HG02642 (cell line): ENCODE data around the gene KRT33A.
"Not testable (repeated sequence)": the region's sequence is repeated elsewhere in the genome, so short reads cannot be mapped to it uniquely, and the experiment has no call there.

Experiments
- ATAC-seq: cut with Tn5 transposase; IDR thresholded peaks from one replicate; pipeline ENCODE4 v1.9.1; 2021; ENCODE audit warnings: mild to moderate bottlenecking; ENCODE audit not compliant: unreplicated experiment, poor library complexity

The KRT33A gene

DNA sequence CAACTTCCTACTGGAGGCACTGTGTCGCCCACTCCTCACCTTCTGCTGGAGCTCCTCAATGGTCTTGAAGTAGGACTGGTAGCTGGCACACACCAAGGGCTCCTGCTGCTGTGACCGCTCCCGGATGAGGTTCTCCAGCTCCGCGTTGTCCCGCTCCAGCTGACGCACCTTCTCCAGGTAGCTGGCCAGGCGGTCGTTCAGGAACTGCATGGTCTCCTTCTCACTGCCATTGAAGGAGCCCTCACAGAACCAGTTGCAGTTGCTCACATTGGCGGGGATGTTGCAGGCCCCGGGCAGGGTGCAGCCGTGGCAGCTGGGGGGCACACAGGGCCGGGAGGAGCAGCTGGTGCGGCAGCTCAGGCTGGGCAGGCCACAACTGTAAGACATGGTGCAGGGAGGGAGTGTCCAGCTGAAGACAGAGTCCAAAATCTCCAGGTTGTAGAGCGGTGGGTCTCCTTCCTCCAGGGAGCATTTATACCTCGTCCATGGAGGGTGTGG, at the start of gene KRT33A:
Gene KRT33A (minus strand): TSS at position 448 of the 498 bp plus-strand sequence. CDS start 61 bp downstream, at position 387.
- ATAC-seq: not testable (repeated sequence)

DNA sequence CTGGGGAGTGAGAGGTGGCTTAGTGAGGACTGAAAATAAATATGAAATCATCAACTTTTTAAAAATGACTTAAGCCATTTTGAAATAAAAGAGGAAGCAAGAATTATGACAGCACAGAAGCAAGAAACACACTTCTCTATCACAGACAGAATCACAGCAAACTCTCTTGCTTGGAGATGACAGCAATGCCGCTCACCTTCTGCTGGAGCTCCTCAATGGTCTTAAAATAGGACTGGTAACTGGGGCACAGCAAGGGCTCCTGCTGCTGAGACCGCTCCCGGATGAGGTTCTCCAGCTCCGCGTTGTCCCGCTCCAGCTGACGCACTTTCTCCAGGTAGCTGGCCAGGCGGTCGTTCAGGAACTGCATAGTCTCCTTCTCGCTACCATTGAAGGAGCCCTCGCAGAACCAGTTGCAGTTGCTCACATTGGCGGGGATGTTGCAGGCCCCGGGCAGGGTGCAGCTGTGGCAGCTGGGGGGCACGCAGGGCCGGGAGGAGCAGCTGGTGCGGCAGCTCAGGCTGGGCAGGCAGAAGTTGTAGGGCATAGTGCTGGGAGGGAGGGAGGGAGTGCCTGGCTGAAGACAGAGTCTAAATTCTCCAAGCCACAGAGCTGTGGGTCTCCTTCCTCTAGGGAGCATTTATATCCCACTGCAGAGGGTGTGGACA, 46.5 kb upstream of the KRT33A start, which contains the start of gene KRT31:
Gene KRT31 (minus strand): TSS at position 613 of the 665 bp plus-strand sequence. CDS start 69 bp downstream, at position 544.
- ATAC-seq: no peak

GRCh38 chr17:41396340-41396739, 45.7 kb upstream of the KRT33A start:
- no peak for ATAC-seq

DNA sequence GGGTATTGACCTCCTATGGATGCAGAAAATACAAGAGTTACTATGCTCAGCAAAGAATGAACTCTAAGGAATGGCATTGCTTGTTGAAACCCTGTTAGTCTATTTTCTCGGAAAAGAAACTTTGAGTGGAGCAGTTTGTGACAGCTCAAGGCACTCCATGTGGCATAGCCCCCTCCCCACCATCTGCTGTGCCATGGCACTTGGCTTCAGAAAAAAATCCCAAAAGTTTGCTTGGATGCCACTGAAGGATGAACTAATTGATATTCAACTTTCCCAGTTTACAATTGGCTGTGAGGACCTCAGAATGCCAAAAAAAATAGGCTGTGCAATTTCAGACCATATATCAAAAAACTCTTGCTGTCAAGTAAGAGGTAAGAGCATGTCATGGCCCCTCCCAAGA, 45.0 kb upstream of the KRT33A start:
- ATAC-seq: no peak

- ATAC-seq: not testable (repeated sequence)
Measured at GRCh38 chr17:41395044-41395443, 44.4 kb upstream of the KRT33A start.

DNA sequence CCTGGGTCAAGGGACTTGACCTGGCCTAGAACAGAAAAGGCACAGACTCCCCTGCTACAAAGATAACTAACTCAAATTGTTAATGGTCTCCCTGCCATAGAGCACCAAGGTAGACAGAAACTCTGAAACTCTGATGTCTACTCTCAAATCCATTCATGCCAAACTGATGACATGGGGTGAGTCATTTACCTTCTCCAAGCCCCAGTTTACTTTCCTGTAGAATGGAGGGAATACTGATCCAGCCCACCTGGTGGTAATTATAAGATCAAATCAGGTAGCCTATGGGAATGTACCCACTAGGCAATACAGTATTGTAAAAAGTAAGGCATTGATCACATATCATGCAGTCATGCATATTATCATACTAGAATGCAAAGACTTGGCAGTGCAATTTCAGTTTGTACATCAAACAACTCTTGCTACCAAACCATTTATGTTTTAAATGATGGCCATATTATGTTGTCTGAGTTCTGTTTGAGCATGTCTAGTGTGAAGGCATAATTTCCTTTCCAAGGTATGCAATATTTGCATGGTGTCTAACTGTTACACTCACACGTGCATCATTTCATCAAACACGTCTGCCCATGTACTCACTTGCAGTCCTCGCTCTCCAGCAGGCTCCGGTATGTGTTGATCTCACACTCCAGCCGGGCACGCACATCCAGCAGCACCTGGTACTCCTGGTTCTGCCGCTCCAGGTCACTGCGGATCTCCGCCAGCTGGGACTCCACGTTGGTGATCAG, 43.8 kb upstream of the KRT33A start:
- ATAC-seq: no peak

GRCh38 chr17:41393826-41394225, 43.2 kb upstream of the KRT33A start:
- no peak for ATAC-seq

DNA sequence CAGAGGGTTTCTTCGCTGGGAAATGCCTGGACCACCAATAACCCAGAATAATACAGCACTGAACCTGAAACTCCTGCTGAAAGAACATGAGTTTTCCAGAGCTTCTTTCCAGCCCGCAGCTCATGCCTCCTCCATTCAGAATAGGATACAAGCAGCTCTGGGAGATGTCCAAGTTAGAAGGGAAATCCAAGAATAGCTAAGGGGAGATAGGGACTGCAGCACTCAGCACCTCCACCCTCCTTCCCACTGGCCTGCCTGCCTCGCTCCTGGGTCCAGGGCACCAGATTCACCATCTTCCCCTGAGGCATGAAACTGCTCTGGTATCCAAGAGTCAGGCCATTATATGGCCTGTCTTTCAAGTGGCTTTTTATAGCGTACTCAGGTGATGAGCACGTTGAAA, 42.7 kb upstream of the KRT33A start:
- no peak for ATAC-seq

DNA sequence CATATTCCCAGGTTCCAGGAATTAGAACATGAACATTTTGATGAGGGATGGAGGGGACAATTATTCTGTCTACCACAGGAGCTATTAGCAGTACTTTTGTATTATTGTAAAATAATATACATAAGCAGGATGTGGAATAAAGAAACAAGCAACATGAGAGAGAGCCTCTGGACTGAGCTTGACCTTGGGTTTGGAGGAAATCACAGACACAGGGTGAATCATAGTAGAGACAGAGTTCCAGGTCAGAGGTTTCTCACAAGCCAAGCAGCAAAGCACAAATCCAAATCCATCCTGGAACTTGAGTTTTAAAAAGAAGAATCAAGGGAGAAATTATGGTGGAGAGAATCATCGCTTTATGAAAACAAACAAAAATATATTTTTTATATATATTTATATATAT, 41.6 kb upstream of the KRT33A start:
- ATAC-seq: no peak

- ATAC-seq: no peak
Measured at GRCh38 chr17:41391535-41391934, 40.9 kb upstream of the KRT33A start.

- ATAC-seq: no peak
Measured at GRCh38 chr17:41390411-41390938, 39.8 kb upstream of the KRT33A start.

GRCh38 chr17:41387670-41388069, 37.0 kb upstream of the KRT33A start:
- no peak for ATAC-seq

DNA sequence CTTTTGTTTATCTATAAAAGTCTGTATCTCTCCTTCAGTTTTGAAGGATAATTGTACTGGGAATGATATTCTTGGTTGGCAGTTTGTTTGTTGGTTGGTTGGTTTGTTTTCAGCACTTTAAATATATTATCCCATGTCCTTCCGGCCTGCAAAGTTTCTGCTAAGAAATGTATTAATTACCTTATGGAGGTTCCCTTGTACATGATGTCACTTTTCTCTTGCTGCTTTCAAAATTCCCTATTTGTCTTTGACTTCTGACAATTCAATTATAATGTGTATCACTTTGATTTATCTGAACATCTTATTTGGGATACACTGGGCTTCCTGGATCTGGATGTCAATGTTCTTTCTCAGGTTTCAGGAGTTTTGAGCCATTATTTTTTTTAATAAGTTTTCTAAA, 35.6 kb upstream of the KRT33A start:
- ATAC-seq: no peak

GRCh38 chr17:41383690-41384089, 33.1 kb upstream of the KRT33A start:
- no peak for ATAC-seq

DNA sequence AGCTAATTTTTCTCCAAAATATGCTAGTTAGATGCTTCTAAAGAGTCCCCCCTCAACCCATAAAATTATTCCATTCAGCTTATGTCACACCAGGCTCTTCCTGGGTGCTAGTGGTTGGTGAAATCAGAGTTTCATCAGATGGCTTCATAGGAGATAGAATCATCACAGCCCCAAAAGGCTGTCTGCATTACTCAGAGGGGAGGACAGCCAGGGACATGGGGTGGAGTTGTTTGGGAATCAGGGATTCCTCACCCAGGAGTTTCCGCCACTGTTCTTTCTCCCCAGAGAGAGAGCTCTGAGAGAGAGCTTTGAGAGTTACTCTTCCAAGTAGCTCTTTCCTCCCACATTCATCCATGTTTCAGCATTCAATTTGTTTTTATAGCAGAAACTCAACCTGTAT, 31.8 kb upstream of the KRT33A start:
- no peak for ATAC-seq

- not testable (repeated sequence) for ATAC-seq
Measured at GRCh38 chr17:41381943-41382342, 31.3 kb upstream of the KRT33A start, which contains the start of gene KRT34. Gene KRT34, minus strand, starts transcription at chr17:41382306. Its CDS starts 60 bp downstream, at chr17:41382246.

DNA sequence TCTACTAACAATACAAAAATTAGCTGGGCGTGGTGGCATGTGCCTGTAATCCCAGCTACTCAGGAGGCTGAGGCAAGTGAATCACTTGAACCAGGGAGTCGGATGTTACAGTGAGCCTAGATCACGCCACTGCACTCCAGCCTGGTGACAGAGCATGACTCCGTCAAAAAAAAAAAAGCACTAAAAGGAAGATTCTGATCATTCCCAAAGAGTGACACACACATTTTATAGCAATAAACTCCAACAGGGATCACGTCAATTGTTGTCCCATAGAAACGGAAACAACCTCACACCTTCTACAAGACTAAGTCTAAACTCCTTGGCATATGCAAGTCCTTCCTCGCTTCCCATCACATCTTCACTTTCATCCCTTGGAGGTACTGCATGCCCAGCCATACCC, 29.5 kb upstream of the KRT33A start:
- ATAC-seq: not testable (repeated sequence)

DNA sequence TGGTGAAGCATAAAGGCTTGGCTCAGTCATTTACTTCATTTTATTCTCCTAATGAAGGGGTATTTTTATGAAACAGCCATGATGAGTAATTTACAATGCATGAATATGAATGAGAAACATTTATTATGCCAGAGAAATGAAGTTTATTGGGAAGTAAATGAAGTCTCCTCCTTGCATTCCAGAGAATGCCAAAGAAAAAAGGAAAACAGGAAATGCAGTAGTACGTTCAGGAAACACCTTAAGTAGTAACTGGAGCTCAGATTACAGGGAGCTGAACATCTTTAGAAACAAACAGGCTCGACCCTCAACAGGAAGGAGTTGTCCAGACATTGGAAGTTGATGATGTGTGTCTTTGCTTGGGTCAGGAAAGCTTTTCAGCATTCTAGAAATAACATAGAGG, 26.9 kb upstream of the KRT33A start:
- ATAC-seq: no peak

DNA sequence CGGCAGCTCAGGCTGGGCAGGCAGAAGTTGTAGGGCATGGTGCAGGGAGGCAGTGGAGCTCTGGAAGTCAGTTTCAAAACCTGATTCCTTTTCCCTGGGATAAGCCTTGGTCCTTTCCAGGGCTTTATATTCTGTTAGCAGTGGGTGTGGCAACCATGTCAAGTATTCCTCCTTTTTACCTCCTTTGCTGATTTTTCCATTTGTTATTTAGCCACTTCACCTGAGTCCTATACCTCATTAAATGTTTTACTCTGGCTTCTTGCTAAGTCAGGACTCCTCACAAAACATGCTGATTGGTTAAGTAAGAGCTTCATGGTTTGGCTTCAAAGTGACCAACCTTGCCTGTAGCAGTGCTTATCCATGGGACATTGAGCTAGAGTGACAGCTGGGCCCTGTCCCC, 19.1 kb upstream of the KRT33A start, which contains the start of gene KRT33B:
Gene KRT33B (minus strand): TSS at position 101 of the 400 bp plus-strand sequence. CDS start 63 bp downstream, at position 38.
- ATAC-seq: no peak

DNA sequence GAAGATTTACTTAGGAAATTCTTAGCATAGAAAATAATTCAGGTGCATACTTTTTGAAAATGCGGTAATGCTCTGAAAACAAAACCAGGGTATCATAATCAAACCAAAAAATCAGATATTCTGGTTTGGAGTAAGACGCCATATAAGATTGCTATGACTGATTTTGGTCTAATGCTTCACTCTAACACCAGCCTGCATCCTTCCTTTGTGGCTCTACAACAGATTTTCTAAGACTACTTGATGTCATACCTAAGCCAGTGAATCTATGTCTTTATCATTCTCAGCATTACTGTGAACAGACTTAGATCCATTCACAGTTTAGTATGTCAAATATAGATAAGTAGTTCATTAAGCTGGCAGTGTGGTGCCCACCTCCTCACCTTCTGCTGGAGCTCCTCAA, 18.4 kb upstream of the KRT33A start:
- ATAC-seq: no peak
